ENCODE measurements around the gene DYNLL1. TPM values are rescaled to one million over a fixed set of nuclear protein-coding genes. Genes with fewer than 3 reads are reported as not detected.

Gene DYNLL1
- total RNA-seq, 1 experiment from 2014 or later = 618 TPM

DNA sequence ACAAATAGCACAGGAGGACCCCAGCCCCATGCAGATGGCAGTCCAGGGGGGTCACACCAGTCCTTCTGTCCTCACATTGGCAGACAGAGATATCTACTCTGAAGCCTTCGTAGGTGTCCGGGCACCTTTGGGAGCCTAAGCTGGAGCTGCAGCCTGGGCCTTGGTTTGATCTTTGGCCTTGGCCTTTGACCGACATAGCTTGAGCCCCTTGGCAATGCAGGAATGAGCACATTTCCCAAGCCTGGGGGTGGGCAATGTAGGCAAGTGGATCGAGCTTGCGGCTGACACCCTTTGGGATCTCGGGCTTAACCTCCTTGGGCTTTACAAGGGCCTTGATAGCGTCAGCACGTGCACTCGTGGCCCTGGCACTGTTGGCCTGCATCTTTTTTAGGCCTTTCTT is 26.7 kb downstream of the DYNLL1 start:
- Histone ChIP-seq H3K27ac (ENCODE audit: insufficient read length, low read depth, low read length) (no peak overlapping the region), H3K23me2 (ENCODE audit: insufficient read length, low read depth, low read length, poor library complexity, severe bottlenecking) (no peaks in the 10 kb centered on the region), H3K9ac (ENCODE audit: extremely low read depth, insufficient read length, low read length) (no peak overlapping the region), H3K4me2 (ENCODE audit: insufficient read depth, insufficient read length, low read length) (no peak overlapping the region), H4K91ac (ENCODE audit: insufficient read length, low read depth, low read length) (no peak overlapping the region), H3K79me1 (ENCODE audit: insufficient read depth, low read depth, low read length, poor library complexity, severe bottlenecking) (peaks cover 2% of the 10 kb centered on the region), H3K14ac (ENCODE audit: insufficient read depth, low read length) (no peak overlapping the region), H2AK5ac (ENCODE audit: insufficient read length, low read length) (no peak overlapping the region), H4K20me1 (ENCODE audit: control insufficient read depth, insufficient read depth, insufficient read length) (no peaks in the 10 kb centered on the region), H2BK5ac (ENCODE audit: insufficient read length, low read length) (no peak overlapping the region), H3K18ac (ENCODE audit: insufficient read length, low read depth, low read length) (no peak overlapping the region), H3K23ac (ENCODE audit: insufficient read length, low read depth, low read length) (no peak overlapping the region), H3K79me2 (ENCODE audit: insufficient read depth, low read length) (no peaks in the 10 kb centered on the region), H3T11ph (ENCODE audit: low read length) (no peak overlapping the region), H3K56ac (ENCODE audit: insufficient read length, low read depth, low read length) (no peak overlapping the region), H2BK12ac (ENCODE audit: insufficient read length, low read depth, low read length) (no peak overlapping the region), H2AFZ (ENCODE audit: low read length) (no peak overlapping the region), H2BK120ac (ENCODE audit: low read depth, low read length, poor library complexity, severe bottlenecking) (no peak overlapping the region), H3K9me3 (ENCODE audit: control insufficient read depth, low read depth, low read length) (no peaks in the 10 kb centered on the region), H4K5ac (ENCODE audit: insufficient read length, low read depth, low read length) (no peak overlapping the region), H3K4ac (ENCODE audit: low read depth, low read length) (no peak overlapping the region), H2BK15ac (ENCODE audit: low read depth, low read length) (no peak overlapping the region), H2BK20ac (ENCODE audit: low read depth, low read length, poor library complexity, severe bottlenecking) (no peak overlapping the region), H3K4me1 (ENCODE audit: insufficient read depth, low read length) (no peaks in the 10 kb centered on the region), H4K8ac (replicated peaks; ENCODE audit: insufficient read length, low read depth, low read length) (no peak overlapping the region), H3K27me3 (ENCODE audit: insufficient read depth, low read length) (no peaks in the 10 kb centered on the region)
- TF ChIP-seq, protein P1, sequence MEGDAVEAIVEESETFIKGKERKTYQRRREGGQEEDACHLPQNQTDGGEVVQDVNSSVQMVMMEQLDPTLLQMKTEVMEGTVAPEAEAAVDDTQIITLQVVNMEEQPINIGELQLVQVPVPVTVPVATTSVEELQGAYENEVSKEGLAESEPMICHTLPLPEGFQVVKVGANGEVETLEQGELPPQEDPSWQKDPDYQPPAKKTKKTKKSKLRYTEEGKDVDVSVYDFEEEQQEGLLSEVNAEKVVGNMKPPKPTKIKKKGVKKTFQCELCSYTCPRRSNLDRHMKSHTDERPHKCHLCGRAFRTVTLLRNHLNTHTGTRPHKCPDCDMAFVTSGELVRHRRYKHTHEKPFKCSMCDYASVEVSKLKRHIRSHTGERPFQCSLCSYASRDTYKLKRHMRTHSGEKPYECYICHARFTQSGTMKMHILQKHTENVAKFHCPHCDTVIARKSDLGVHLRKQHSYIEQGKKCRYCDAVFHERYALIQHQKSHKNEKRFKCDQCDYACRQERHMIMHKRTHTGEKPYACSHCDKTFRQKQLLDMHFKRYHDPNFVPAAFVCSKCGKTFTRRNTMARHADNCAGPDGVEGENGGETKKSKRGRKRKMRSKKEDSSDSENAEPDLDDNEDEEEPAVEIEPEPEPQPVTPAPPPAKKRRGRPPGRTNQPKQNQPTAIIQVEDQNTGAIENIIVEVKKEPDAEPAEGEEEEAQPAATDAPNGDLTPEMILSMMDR (conservative IDR thresholded peaks at IDR 0.05) = no peak
- Mint-ChIP-seq H3K36me3 (ENCODE audit: insufficient read depth in 1 of 3, low read depth in 3 of 3) (peaks cover 0 to 17% (median 9%) of the 10 kb centered on the region in 3 experiments; a peak in 5 of 7 replicates), H3K27me3 (ENCODE audit: low read depth) (no peaks in the 10 kb centered on the region), H3K4me3 (no peak overlapping the region), H3K27ac (no peak overlapping the region), H3K9me3 (no peaks in the 10 kb centered on the region), H3K4me1 (no peaks in the 10 kb centered on the region)
- WGBS (ENCODE audit: extremely low coverage, insufficient read length, low lambda C conversion rate) = no CpG with 5 or more reads among the region's 9 CpGs
- no peak for DNase-seq
